ENCODE data around the gene CCIN.

The CCIN gene

DNA sequence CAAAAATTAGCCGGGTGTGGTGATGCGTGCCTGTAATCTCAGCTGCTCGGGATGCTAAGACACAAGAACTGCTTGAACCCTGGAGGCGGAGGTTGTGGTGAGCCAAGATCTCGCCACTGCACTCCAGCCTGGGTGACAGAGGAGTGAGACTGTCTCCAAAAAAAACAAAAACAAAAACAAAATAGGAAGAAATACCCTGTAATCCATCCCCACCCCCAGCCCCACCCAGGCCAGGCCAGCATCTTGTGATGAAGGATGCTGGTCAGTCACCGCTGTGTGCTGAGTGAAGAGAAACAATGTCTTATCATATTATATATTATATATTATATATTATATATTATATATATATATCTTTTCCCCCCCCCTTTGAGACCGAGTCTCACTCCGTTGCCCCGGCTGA, 15.4 kb upstream of the CCIN start:
- H4K20me1 ChIP-seq (ENCODE audit: low read depth, low read length): no peaks in the 10 kb centered on the region
- no peak overlapping the region for H3K4me2 ChIP-seq (ENCODE audit: low read depth, low read length, poor library complexity, severe bottlenecking)
- H3K9ac ChIP-seq (ENCODE audit: low read length): no peak overlapping the region
- H3F3A ChIP-seq (ENCODE audit: insufficient read depth): no peaks in the 10 kb centered on the region
- no peaks in the 10 kb centered on the region for H3K9me3 ChIP-seq (ENCODE audit: insufficient read depth, low read length)
- no peak overlapping the region for H3K4me3 ChIP-seq (ENCODE audit: insufficient read depth, low read length, poor library complexity, severe bottlenecking)
- TF ChIP-seq, protein P1, sequence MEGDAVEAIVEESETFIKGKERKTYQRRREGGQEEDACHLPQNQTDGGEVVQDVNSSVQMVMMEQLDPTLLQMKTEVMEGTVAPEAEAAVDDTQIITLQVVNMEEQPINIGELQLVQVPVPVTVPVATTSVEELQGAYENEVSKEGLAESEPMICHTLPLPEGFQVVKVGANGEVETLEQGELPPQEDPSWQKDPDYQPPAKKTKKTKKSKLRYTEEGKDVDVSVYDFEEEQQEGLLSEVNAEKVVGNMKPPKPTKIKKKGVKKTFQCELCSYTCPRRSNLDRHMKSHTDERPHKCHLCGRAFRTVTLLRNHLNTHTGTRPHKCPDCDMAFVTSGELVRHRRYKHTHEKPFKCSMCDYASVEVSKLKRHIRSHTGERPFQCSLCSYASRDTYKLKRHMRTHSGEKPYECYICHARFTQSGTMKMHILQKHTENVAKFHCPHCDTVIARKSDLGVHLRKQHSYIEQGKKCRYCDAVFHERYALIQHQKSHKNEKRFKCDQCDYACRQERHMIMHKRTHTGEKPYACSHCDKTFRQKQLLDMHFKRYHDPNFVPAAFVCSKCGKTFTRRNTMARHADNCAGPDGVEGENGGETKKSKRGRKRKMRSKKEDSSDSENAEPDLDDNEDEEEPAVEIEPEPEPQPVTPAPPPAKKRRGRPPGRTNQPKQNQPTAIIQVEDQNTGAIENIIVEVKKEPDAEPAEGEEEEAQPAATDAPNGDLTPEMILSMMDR (IDR thresholded peaks at IDR 0.05; ENCODE audit: insufficient read depth, low read length, poor library complexity, severe bottlenecking): no peak
- no peak for TF ChIP-seq EZH2phosphoT487 (conservative IDR thresholded peaks at IDR 0.05; ENCODE audit: low read length)
- H3K79me2 ChIP-seq (ENCODE audit: insufficient read depth, low read length): no peaks in the 10 kb centered on the region
- no peaks in the 10 kb centered on the region for H3K36me3 ChIP-seq (ENCODE audit: low read length)
- H3K9me2 ChIP-seq (replicated peaks; ENCODE audit: insufficient read depth, low read length): no peaks in the 10 kb centered on the region
- H3K27me3 ChIP-seq (ENCODE audit: low read length): no peaks in the 10 kb centered on the region
- no peak overlapping the region for H2AFZ ChIP-seq (ENCODE audit: low read depth, low read length, severe bottlenecking)
- no peak overlapping the region for H3K27ac ChIP-seq (ENCODE audit: low read depth, low read length)

GRCh38 chr9:36154331-36154952, 14.7 kb upstream of the CCIN start:
- TF ChIP-seq EZH2phosphoT487 (conservative IDR thresholded peaks at IDR 0.05; ENCODE audit: low read length): no peak
- TF ChIP-seq, protein P1 (IDR thresholded peaks at IDR 0.05; ENCODE audit: insufficient read depth, low read length, poor library complexity, severe bottlenecking): no peak
- no peaks in the 10 kb centered on the region for H3F3A ChIP-seq (ENCODE audit: insufficient read depth)
- H3K9me3 ChIP-seq (ENCODE audit: insufficient read depth, low read length): no peaks in the 10 kb centered on the region
- no peaks in the 10 kb centered on the region for H4K20me1 ChIP-seq (ENCODE audit: low read depth, low read length)
- no peaks in the 10 kb centered on the region for H3K79me2 ChIP-seq (ENCODE audit: insufficient read depth, low read length)
- H3K27me3 ChIP-seq (ENCODE audit: low read length): no peaks in the 10 kb centered on the region
- H3K4me2 ChIP-seq (ENCODE audit: low read depth, low read length, poor library complexity, severe bottlenecking): no peak overlapping the region
- H2AFZ ChIP-seq (ENCODE audit: low read depth, low read length, severe bottlenecking): no peak overlapping the region
- H3K36me3 ChIP-seq (ENCODE audit: low read length): no peaks in the 10 kb centered on the region
- no peaks in the 10 kb centered on the region for H3K9me2 ChIP-seq (replicated peaks; ENCODE audit: insufficient read depth, low read length)
- H3K4me3 ChIP-seq (ENCODE audit: insufficient read depth, low read length, poor library complexity, severe bottlenecking): no peak overlapping the region
- H3K27ac ChIP-seq (ENCODE audit: low read depth, low read length): no peak overlapping the region
- H3K9ac ChIP-seq (ENCODE audit: low read length): no peak overlapping the region

GRCh38 chr9:36156116-36156515, 13.1 kb upstream of the CCIN start:
- Histone ChIP-seq H3K27ac (ENCODE audit: low read depth, low read length) (no peak overlapping the region), H3K4me3 (ENCODE audit: insufficient read depth, low read length, poor library complexity, severe bottlenecking) (no peak overlapping the region), H3K79me2 (ENCODE audit: insufficient read depth, low read length) (no peaks in the 10 kb centered on the region), H3K9me3 (ENCODE audit: insufficient read depth, low read length) (no peaks in the 10 kb centered on the region), H3F3A (ENCODE audit: insufficient read depth) (no peaks in the 10 kb centered on the region), H3K27me3 (ENCODE audit: low read length) (no peaks in the 10 kb centered on the region), H3K4me2 (ENCODE audit: low read depth, low read length, poor library complexity, severe bottlenecking) (no peak overlapping the region), H3K9me2 (replicated peaks; ENCODE audit: insufficient read depth, low read length) (no peaks in the 10 kb centered on the region), H2AFZ (ENCODE audit: low read depth, low read length, severe bottlenecking) (no peak overlapping the region), H3K36me3 (ENCODE audit: low read length) (no peaks in the 10 kb centered on the region), H4K20me1 (ENCODE audit: low read depth, low read length) (no peaks in the 10 kb centered on the region), H3K9ac (ENCODE audit: low read length) (no peak overlapping the region)
- no peak for TF ChIP-seq EZH2phosphoT487 (conservative IDR thresholded peaks at IDR 0.05; ENCODE audit: low read length)
- TF ChIP-seq, protein P1 (IDR thresholded peaks at IDR 0.05; ENCODE audit: insufficient read depth, low read length, poor library complexity, severe bottlenecking): no peak
